NCI-H1105 (cell line): ENCODE data around the gene PTPRG.

ENCODE experiments used
- DNase-seq: peaks from one replicate; lab custom pipeline; 2025; lab: John Stamatoyannopoulos, UW

The PTPRG gene

GRCh38 chr3:61618871-61619270, 57.5 kb downstream of the PTPRG start:
- DNase-seq: no peak

DNA sequence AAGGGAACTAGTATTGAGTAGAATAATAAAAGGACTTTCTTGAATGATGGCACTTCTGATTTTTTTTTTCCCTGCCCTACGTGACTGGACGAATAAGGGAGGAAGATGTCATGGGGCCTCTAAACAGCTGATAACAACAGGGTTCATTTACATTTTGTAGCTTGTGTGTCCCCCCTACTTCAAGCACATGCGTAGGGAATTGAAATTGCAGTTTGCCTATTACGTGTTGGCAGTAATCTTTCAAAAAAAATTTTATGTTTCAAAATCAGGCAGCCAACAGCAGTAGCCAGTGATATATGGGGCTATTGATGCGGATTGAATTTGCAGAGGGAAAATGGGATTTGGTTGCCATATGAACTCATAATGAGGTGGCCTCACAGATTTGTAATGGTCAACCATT, 58.7 kb downstream of the PTPRG start:
- DNase-seq: no peak

- no peak for DNase-seq
Observed at GRCh38 chr3:61624300-61624699, 62.9 kb downstream of the PTPRG start.

DNA sequence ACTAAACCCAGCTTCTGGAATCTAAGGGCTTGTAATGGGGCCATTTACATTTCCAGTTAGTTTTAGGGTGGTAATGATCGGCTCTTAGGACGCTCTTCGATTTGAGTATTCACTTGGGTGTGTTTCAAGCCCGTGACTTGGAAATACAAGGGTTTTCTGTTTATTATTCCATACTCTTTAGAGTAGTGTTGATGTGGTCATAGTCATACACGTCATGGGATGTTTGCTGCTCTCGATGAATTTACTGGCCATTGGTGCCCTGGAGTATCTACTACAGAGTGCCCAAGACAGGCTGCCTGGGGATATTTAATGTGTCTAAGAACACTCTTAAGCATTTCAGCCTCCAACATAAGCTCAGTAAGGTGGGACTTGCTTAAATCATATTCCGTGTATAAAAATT, 64.1 kb downstream of the PTPRG start:
- DNase-seq: no peak

- DNase-seq: no peak
Observed at GRCh38 chr3:61626484-61626883, 65.1 kb downstream of the PTPRG start.

- no peak for DNase-seq
Observed at GRCh38 chr3:61627768-61628185, 66.4 kb downstream of the PTPRG start.

- DNase-seq: no peak
Observed at GRCh38 chr3:61628636-61629035, 67.3 kb downstream of the PTPRG start.

DNA sequence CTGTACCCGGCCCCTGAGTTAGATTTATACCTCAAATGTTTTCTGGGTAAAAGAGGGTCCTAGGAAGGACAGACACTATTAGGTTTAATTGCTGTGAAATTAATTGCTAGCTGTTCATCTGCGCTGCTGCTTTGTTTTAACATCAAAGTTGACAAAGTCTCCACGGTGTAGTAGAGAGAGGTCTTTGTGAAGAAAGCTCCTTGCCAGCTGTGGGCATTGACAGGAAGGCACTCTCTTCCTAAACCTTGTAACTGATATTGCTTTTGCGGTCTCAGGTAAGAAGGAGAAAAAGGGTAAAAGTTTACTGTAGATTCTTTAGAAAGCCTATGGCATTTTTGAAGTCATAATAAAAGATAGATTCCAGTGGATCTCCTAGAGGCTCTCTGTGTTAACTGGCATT, 68.1 kb downstream of the PTPRG start:
- no peak for DNase-seq

DNA sequence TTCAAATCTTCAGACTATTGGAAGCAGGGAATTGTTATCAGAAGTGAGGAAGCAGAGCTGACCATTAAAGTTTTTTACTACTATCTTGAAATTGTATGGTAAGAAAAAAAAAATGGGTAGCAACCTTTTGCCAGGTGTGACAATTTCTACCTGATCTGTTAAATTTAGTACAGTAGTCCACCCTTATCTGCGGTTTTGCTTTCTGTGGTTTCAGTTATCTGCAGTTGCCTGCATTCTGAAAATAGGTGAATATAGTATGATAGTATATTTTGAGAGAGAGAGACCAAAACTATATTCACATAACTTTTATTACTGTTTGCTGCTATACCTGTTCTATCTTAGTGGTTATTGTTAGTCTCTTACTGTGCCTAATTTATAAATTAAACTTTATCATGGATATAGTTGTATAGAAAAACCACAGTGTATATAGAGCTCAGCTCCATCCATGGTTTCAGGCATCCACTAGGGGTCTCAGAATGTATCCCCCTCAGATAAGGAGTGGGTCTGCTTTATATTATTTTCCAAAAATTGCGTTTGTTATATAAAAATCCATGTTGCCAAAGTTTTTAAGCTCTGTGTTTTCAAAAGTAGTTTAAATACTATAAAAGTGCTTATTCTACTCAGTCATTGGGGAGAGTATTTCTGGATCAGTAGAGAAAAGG, 69.9 kb downstream of the PTPRG start:
- DNase-seq: no peak

DNA sequence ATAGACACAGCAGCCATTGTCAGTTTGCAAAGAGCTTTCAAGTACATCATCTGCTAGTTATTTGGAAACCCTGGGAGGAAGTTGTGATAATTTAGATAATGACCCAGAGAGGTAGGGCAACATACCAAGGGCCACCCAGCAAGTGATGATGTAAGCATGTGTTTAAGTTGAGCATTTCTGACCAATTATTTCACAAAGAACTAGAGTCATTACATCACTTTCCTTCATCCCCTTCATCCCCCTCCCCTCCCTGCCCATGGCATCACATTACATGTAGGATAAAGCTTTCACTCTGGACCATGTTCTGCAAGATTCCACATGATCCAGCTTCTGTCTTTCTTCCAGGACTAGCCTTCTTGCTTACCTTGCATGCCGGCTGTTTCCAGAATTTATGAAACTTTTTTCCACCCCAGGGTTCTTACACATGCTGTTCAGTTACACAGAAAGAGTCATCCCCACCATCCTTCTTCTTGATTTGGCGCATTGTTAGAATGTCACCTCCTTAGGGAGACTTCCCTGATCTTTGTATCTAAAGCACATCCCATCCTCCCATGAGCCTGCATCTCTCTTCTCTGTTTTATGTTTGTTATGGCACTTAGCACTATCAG, 71.3 kb downstream of the PTPRG start:
- no peak for DNase-seq

- no peak for DNase-seq
Observed at GRCh38 chr3:61634678-61635077, 73.3 kb downstream of the PTPRG start.

GRCh38 chr3:61637088-61638051, 76.0 kb downstream of the PTPRG start:
- DNase-seq: no peak

- DNase-seq: no peak
Observed at GRCh38 chr3:61638741-61639140, 77.4 kb downstream of the PTPRG start.

GRCh38 chr3:61639991-61640390, 78.6 kb downstream of the PTPRG start:
- DNase-seq: no peak

- no peak for DNase-seq
Observed at GRCh38 chr3:61645148-61645547, 83.8 kb downstream of the PTPRG start.

- no peak for DNase-seq
Observed at GRCh38 chr3:61646360-61646759, 85.0 kb downstream of the PTPRG start.

- DNase-seq: no peak
Observed at GRCh38 chr3:61646851-61647525, 85.6 kb downstream of the PTPRG start.

- no peak for DNase-seq
Observed at GRCh38 chr3:61648481-61648880, 87.1 kb downstream of the PTPRG start.

GRCh38 chr3:61649381-61650170, 88.2 kb downstream of the PTPRG start:
- no peak for DNase-seq

- DNase-seq: no peak
Observed at GRCh38 chr3:61650276-61650675, 88.9 kb downstream of the PTPRG start.

DNA sequence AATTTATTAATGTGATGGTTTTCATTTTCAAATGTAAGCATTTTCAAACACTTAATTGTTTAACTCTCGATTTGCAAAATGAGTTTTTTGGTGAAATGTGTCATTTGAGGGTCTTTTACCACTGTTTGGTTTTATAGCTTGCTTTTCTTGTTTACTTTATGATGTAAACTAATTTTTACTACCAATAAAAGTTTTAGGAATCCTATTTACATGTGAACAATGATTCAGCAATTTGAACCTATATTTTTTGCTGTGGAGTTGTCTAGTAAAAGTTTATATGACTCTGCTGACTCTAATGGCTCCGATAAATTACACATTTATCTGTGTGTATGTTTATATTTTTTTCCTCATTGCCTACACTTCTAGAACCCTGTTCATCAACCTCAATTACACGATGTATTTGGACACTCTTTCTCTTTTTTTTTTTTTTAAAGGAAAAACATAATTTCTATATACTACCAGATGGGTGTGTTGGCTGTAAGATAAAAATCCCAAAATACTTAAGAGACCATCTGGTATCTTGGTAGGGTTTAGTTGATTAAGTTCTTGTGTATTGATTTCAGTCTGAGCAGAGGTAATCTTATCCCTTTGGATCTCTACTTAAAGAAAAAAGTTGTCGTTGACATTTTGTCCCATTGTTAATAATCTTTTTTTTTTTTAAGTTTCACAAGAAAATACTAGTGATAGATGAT, 89.5 kb downstream of the PTPRG start:
- DNase-seq: no peak
